ENCODE measurements around the gene EHMT2.

DNA sequence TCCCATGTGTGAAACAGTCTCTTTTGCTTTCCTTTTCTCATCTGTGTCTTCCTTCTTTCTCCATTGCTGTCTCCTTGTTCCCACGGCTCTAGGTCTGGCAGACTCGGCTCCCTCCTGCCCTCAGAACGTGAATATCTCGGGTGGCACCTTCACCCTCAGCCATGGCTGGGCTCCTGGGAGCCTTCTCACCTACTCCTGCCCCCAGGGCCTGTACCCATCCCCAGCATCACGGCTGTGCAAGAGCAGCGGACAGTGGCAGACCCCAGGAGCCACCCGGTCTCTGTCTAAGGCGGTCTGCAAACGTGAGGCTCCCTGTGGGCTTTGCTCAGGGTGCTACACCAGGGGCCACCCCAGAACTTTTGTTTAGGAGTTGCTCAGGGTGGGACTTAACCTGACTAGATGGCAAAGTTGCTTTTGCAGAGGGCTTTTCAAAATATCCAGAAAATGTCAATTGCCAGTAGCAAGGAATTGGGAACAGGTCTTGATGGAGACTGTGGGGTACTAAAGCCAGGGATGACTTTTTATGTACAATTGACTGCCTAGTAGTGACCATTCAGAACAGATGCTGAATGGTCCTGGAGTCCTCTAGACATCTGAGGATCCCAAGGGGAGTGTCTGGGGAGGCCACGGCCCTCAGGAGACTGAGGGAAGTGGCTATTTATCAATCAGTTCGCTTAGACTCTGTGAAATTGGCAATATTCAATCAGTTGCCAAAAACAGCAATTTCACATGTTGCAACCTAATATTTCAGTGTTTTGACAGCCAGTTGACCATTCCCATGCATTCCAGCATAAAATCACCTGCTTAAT is 30.6 kb upstream of the EHMT2 start:
- no peak for TF ChIP-seq POLR2A (IDR thresholded peaks at IDR 0.05; ENCODE audit: low read length)
- no peak for TF ChIP-seq GATA1 (IDR thresholded peaks at IDR 0.05; ENCODE audit: low read depth, low read length)
